ENCODE measurements around the gene TCEAL5. TPM values are rescaled to one million over a fixed set of nuclear protein-coding genes. Genes with fewer than 3 reads are reported as not detected.

The TCEAL5 gene
- total RNA-seq, 1 donor from 2014 or later, result 0.52 TPM

DNA sequence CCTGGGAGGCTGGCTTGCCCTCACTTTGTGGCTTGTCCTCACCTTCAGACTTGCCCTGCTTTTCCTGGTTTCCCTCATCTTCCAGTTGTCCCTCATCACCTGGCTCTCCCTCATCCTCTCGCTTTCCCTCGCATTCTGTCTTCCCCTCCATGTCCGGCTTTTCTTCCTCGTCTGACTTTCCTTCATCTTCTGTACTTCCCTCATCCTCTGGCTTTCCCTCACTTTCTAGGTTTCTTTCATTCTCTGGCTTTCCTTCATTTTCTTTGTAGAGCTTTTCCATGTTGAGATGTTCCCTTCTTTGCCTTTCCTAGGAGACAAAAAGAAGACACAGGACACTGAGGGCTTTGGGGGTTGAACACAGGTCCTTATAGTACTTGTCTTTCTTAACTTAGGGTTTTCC is 2.3 kb downstream of the TCEAL5 start:
- Histone ChIP-seq H3K9me3 (ENCODE audit: control insufficient read depth in 3 of 3, low read length in 3 of 3) (no peaks in the 10 kb centered on the region), H3K27me3 (ENCODE audit: control insufficient read depth in 3 of 3, insufficient read depth in 3 of 3, low read length in 3 of 3) (peaks cover 5 to 34% (median 5%) of the 10 kb centered on the region in 3 donors), H3K4me3 (ENCODE audit: low read length in 3 of 3) (no peak overlapping the region), H3K36me3 (ENCODE audit: control insufficient read depth in 3 of 3, insufficient read depth in 3 of 3, low read length in 3 of 3) (no peaks in the 10 kb centered on the region), H3K4me1 (ENCODE audit: control insufficient read depth in 3 of 3, insufficient read depth in 3 of 3, low read length in 3 of 3) (peaks cover 0 to 2% (median 0%) of the 10 kb centered on the region in 3 donors), H3K27ac (ENCODE audit: low read depth, low read length) (no peak overlapping the region), H3K9ac (ENCODE audit: low read depth in 1 of 3, low read length in 3 of 3) (no peak overlapping the region)

DNA sequence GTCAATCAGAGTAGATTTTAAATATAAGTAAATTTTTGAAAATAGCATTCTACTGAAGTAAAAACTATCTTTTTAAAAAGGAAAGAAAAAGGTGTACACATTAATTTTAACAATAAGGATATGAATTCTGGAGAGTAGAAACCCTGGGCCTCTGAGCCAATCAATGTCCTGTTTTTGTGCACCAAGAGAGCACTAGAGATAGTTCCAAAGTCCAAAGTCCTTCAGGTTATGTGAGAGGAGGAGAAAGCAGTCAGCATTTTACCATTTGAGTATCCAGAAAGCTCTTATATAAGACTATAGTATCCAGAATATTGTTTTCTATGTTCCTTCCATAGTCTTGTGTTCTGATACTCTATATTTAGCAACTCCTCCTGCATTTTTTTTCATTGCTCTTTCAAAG is 18.3 kb downstream of the TCEAL5 start:
- Histone ChIP-seq H3K9me3 (ENCODE audit: control insufficient read depth in 3 of 3, low read length in 3 of 3) (no peaks in the 10 kb centered on the region), H3K9ac (ENCODE audit: low read depth in 1 of 3, low read length in 3 of 3) (no peak overlapping the region), H3K27me3 (ENCODE audit: control insufficient read depth in 3 of 3, insufficient read depth in 3 of 3, low read length in 3 of 3) (no peaks in the 10 kb centered on the region), H3K4me1 (ENCODE audit: control insufficient read depth in 3 of 3, insufficient read depth in 3 of 3, low read length in 3 of 3) (peaks cover 0 to 7% (median 3%) of the 10 kb centered on the region in 3 donors), H3K4me3 (ENCODE audit: low read length in 3 of 3) (no peak overlapping the region), H3K36me3 (ENCODE audit: control insufficient read depth in 3 of 3, insufficient read depth in 3 of 3, low read length in 3 of 3) (no peaks in the 10 kb centered on the region), H3K27ac (ENCODE audit: low read depth, low read length) (no peak overlapping the region)

DNA sequence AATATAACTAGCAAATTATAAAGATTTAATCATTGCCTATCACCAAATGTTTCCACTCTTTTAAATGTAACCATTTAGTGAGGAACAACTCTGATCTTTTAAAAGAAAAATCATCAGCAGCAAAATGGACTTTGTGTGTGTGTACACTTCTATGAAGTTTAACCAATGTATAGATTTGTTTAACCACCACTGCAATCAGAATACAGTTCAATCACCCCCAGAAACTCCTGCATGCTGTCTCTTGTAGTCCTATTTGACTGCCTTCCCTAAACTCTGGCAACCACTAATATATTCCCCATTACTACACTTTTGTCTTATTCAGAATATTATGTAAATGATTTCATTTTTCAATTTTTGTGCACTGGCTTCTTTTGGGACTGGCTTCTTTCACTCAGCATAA is 19.9 kb downstream of the TCEAL5 start:
- Histone ChIP-seq H3K27ac (ENCODE audit: low read depth, low read length) (no peak overlapping the region), H3K9ac (ENCODE audit: low read depth in 1 of 3, low read length in 3 of 3) (no peak overlapping the region)

DNA sequence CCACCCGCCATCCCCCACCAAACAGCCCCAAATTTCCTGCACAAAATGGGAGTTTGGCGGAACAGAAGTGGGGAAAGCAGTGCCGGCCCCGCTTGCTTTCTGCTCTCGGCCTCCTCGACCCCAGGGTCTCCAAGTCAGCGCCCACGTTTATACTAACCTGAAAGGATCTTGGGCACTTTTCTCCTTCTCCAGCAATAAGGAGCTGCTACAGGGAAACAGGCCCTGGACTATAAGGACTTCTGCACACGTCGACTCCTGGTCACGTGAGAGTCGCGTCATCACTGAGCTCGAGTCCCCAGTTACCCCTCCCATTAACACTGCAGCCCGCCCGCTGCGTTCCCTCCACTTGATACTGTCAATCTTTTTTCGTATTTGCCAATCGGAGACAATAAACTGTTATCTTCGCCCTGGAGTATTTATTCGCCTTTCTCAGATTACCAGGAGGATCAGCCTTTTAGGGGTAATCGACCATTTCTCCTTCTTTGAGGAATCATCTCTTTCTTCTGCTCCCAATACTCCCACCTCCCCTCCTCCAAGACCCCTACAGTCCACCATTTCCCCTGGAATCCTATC is 21.5 kb downstream of the TCEAL5 start, which contains the start of gene TCEAL8:
TSS of gene TCEAL8 (minus strand) at position 235 of the 573 bp plus-strand sequence. CDS start 1,176 bp downstream, outside the sequence.
- H3K9ac ChIP-seq (ENCODE audit: low read depth in 1 of 3, low read length in 3 of 3), result peak within 1 kb of the TSS; percentile 64 to 83 (median 74)
- no peaks in the 10 kb centered on the region for H3K9me3 ChIP-seq (ENCODE audit: control insufficient read depth in 3 of 3, low read length in 3 of 3)
- H3K4me1 ChIP-seq (ENCODE audit: control insufficient read depth in 3 of 3, insufficient read depth in 3 of 3, low read length in 3 of 3), result peaks cover 0 to 8% (median 6%) of the 10 kb centered on the region in 3 donors
- H3K27me3 ChIP-seq (ENCODE audit: control insufficient read depth in 3 of 3, insufficient read depth in 3 of 3, low read length in 3 of 3), result no peaks in the 10 kb centered on the region
- peak within 1 kb of the TSS; percentile 73 for H3K27ac ChIP-seq (ENCODE audit: low read depth, low read length)
- H3K4me3 ChIP-seq (ENCODE audit: low read length in 3 of 3), result peak within 1 kb of the TSS; percentile 65 to 86 (median 72)
- no peaks in the 10 kb centered on the region for H3K36me3 ChIP-seq (ENCODE audit: control insufficient read depth in 3 of 3, insufficient read depth in 3 of 3, low read length in 3 of 3)

More for the DNA sequence above, 19.9 kb downstream of the TCEAL5 start:
- H3K4me1 ChIP-seq (ENCODE audit: control insufficient read depth in 3 of 3, insufficient read depth in 3 of 3, low read length in 3 of 3), result peaks cover 0 to 8% (median 6%) of the 10 kb centered on the region in 3 donors
- no peak overlapping the region for H3K4me3 ChIP-seq (ENCODE audit: low read length in 3 of 3)
- no peaks in the 10 kb centered on the region for H3K36me3 ChIP-seq (ENCODE audit: control insufficient read depth in 3 of 3, insufficient read depth in 3 of 3, low read length in 3 of 3)
- no peaks in the 10 kb centered on the region for H3K27me3 ChIP-seq (ENCODE audit: control insufficient read depth in 3 of 3, insufficient read depth in 3 of 3, low read length in 3 of 3)
- no peaks in the 10 kb centered on the region for H3K9me3 ChIP-seq (ENCODE audit: control insufficient read depth in 3 of 3, low read length in 3 of 3)

DNA sequence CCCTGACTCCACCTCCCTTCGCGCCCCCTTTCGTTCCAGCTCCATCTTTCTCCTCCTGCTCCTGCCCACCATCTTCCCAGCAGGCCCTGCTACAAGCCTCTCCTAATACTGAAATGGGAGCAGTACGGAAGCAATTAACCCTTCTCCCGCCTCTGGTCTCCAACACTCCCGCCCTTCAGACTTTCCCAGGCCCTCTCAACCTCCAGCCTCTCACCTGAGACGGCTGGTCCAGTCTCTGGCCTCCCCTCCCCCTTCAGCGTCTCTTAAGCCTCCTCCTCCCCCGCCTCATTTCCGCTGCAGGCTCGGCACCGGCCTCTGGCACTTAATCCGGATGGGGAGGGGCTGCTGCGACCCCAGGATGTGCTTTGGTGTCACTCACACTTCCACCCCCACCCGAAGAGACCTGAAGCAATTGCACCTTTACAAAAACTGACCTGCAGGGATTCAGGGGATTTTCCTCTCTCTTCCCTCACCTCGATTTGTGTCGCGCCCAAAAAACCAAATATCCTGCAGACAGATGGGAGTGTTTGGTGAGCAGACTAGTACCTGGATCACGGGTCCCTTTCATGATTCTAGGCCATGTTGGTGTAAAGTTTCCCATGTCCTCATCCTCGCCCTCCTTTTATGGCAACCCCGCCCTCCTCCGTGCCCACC is 22.3 kb downstream of the TCEAL5 start:
- no peaks in the 10 kb centered on the region for H3K9me3 ChIP-seq (ENCODE audit: control insufficient read depth in 3 of 3, low read length in 3 of 3)
- H3K36me3 ChIP-seq (ENCODE audit: control insufficient read depth in 3 of 3, insufficient read depth in 3 of 3, low read length in 3 of 3), result no peaks in the 10 kb centered on the region
- peak overlapping the region; percentile 65 to 86 (median 72) for H3K4me3 ChIP-seq (ENCODE audit: low read length in 3 of 3)
- H3K9ac ChIP-seq (ENCODE audit: low read depth in 1 of 3, low read length in 3 of 3), result peak overlapping the region; percentile 64 to 83 (median 74)
- no peaks in the 10 kb centered on the region for H3K27me3 ChIP-seq (ENCODE audit: control insufficient read depth in 3 of 3, insufficient read depth in 3 of 3, low read length in 3 of 3)
- H3K27ac ChIP-seq (ENCODE audit: low read depth, low read length), result peak overlapping the region; percentile 73
- peaks cover 0 to 8% (median 6%) of the 10 kb centered on the region in 3 donors for H3K4me1 ChIP-seq (ENCODE audit: control insufficient read depth in 3 of 3, insufficient read depth in 3 of 3, low read length in 3 of 3)

DNA sequence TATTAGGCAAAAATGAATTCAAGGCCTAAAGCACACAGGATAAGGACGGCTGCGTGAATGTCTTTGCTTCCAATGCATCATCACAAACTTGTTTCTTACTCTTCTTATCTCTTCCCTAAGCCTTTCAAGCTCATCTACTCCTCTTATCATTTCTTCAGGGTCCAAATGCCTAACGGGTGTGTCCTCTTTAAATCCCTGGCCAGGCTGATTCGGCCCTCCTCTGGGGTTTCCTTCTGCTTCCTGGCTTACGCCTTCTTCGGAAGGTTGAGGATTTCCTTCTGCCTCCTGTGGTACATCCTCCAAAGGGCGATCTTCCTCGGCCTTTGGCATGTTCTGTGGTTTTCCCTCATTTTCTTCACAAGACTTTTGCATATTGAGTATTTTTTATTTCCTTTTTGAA is 22.9 kb downstream of the TCEAL5 start:
- peak overlapping the region in 2 of 3 donors; percentile 64 to 83 for H3K9ac ChIP-seq (ENCODE audit: low read depth in 1 of 3, low read length in 3 of 3)
- peaks cover 0 to 8% (median 6%) of the 10 kb centered on the region in 3 donors for H3K4me1 ChIP-seq (ENCODE audit: control insufficient read depth in 3 of 3, insufficient read depth in 3 of 3, low read length in 3 of 3)
- peak overlapping the region; percentile 73 for H3K27ac ChIP-seq (ENCODE audit: low read depth, low read length)
- peak overlapping the region; percentile 65 to 86 (median 72) for H3K4me3 ChIP-seq (ENCODE audit: low read length in 3 of 3)
- H3K27me3 ChIP-seq (ENCODE audit: control insufficient read depth in 3 of 3, insufficient read depth in 3 of 3, low read length in 3 of 3), result no peaks in the 10 kb centered on the region
- H3K36me3 ChIP-seq (ENCODE audit: control insufficient read depth in 3 of 3, insufficient read depth in 3 of 3, low read length in 3 of 3), result no peaks in the 10 kb centered on the region
- H3K9me3 ChIP-seq (ENCODE audit: control insufficient read depth in 3 of 3, low read length in 3 of 3), result no peaks in the 10 kb centered on the region

DNA sequence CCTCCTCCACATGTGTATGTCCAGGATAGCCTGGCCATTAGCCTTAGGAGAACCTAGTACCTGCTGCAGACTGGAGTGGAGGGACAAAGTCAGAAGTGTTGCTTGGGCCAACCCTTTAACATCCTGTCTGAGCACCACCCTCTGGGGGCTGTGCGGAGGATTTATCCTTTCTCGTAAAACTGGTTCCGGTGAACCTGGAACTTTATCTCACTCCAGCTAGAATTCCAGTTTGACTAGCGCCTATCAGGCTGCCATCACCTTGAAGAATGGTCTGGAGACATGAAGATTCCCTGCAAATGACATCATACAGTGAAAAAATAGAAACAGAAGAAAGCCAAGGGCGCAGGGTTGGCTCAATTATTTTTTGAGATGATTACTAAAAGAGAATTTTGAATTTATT is 25.6 kb downstream of the TCEAL5 start:
- H3K27me3 ChIP-seq (ENCODE audit: control insufficient read depth in 3 of 3, insufficient read depth in 3 of 3, low read length in 3 of 3), result no peaks in the 10 kb centered on the region
- no peaks in the 10 kb centered on the region for H3K9me3 ChIP-seq (ENCODE audit: control insufficient read depth in 3 of 3, low read length in 3 of 3)
- H3K27ac ChIP-seq (ENCODE audit: low read depth, low read length), result no peak overlapping the region
- H3K4me1 ChIP-seq (ENCODE audit: control insufficient read depth in 3 of 3, insufficient read depth in 3 of 3, low read length in 3 of 3), result peaks cover 0 to 8% (median 6%) of the 10 kb centered on the region in 3 donors
- H3K4me3 ChIP-seq (ENCODE audit: low read length in 3 of 3), result no peak overlapping the region
- no peak overlapping the region for H3K9ac ChIP-seq (ENCODE audit: low read depth in 1 of 3, low read length in 3 of 3)
- H3K36me3 ChIP-seq (ENCODE audit: control insufficient read depth in 3 of 3, insufficient read depth in 3 of 3, low read length in 3 of 3), result no peaks in the 10 kb centered on the region

DNA sequence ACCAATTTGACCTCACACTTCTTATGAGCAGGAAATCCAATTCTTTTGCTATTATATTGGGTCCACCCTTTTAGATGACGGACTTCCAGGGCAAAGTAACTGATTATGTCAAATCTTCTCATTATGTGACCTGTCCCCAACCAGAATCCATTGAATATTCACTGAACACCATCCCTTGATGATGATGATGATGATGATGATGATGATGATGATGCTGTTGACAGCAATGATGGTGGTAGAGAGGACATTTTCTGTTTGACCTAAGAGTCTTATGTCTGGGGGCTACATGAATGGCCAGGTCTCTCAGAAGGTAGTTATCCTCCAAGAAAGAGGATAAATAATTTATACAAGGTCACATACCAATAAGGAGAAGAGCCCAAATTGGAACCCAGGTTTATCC is 26.7 kb downstream of the TCEAL5 start:
- H3K4me3 ChIP-seq (ENCODE audit: low read length in 3 of 3), result no peak overlapping the region
- no peaks in the 10 kb centered on the region for H3K9me3 ChIP-seq (ENCODE audit: control insufficient read depth in 3 of 3, low read length in 3 of 3)
- H3K4me1 ChIP-seq (ENCODE audit: control insufficient read depth in 3 of 3, insufficient read depth in 3 of 3, low read length in 3 of 3), result peaks cover 0 to 8% (median 6%) of the 10 kb centered on the region in 3 donors
- no peaks in the 10 kb centered on the region for H3K36me3 ChIP-seq (ENCODE audit: control insufficient read depth in 3 of 3, insufficient read depth in 3 of 3, low read length in 3 of 3)
- H3K27ac ChIP-seq (ENCODE audit: low read depth, low read length), result no peak overlapping the region
- H3K9ac ChIP-seq (ENCODE audit: low read depth in 1 of 3, low read length in 3 of 3), result no peak overlapping the region
- H3K27me3 ChIP-seq (ENCODE audit: control insufficient read depth in 3 of 3, insufficient read depth in 3 of 3, low read length in 3 of 3), result no peaks in the 10 kb centered on the region

DNA sequence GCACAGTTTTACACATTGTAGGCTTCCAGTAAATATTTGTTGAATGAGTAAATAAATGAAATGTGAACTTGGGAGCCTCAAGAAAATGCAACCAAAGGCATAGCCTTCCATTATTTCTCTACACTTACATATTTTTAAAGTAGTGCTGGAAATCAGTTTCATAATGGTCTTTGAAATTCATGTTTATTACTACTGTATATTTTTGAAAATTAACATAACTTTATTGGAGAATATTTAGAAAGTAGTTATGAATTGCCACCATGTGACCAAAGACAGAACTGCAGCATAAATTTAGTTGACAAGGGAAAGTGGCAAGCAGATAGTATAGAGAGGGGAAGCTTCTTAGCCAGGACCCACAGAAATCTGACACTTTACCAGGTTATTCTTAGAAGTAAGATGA is 28.0 kb downstream of the TCEAL5 start:
- H3K4me3 ChIP-seq (ENCODE audit: low read length in 3 of 3), result no peak overlapping the region

DNA sequence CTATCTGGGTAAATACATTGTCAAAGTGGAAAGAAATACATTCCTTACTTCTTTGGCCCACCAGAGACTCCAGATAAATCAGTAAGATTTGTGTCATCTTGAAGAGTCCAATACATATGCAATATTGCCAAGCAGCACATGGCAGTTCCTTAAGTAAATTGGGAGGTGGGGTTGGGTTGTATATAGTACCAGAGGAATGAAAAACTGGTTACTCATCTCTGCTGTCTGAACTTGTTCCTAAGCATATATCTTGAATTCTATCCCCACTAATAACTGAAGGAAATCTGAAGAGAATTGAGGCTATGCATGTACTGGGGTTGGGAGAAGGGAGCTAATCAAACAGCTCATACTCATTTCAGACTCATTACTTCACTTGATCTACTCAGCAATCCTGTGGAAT is 36.4 kb downstream of the TCEAL5 start:
- H3K36me3 ChIP-seq (ENCODE audit: control insufficient read depth in 3 of 3, insufficient read depth in 3 of 3, low read length in 3 of 3), result no peaks in the 10 kb centered on the region
- peaks cover 0 to 5% (median 0%) of the 10 kb centered on the region in 3 donors for H3K27me3 ChIP-seq (ENCODE audit: control insufficient read depth in 3 of 3, insufficient read depth in 3 of 3, low read length in 3 of 3)
- H3K4me1 ChIP-seq (ENCODE audit: control insufficient read depth in 3 of 3, insufficient read depth in 3 of 3, low read length in 3 of 3), result no peaks in the 10 kb centered on the region
- H3K9me3 ChIP-seq (ENCODE audit: control insufficient read depth in 3 of 3, low read length in 3 of 3), result no peaks in the 10 kb centered on the region
- no peak overlapping the region for H3K4me3 ChIP-seq (ENCODE audit: low read length in 3 of 3)
- H3K27ac ChIP-seq (ENCODE audit: low read depth, low read length), result no peak overlapping the region
- H3K9ac ChIP-seq (ENCODE audit: low read depth in 1 of 3, low read length in 3 of 3), result no peak overlapping the region

More for the DNA sequence above, 28.0 kb downstream of the TCEAL5 start:
- H3K27me3 ChIP-seq (ENCODE audit: control insufficient read depth in 3 of 3, insufficient read depth in 3 of 3, low read length in 3 of 3), result no peaks in the 10 kb centered on the region
- no peak overlapping the region for H3K27ac ChIP-seq (ENCODE audit: low read depth, low read length)
- no peaks in the 10 kb centered on the region for H3K36me3 ChIP-seq (ENCODE audit: control insufficient read depth in 3 of 3, insufficient read depth in 3 of 3, low read length in 3 of 3)
- no peaks in the 10 kb centered on the region for H3K9me3 ChIP-seq (ENCODE audit: control insufficient read depth in 3 of 3, low read length in 3 of 3)
- no peak overlapping the region for H3K9ac ChIP-seq (ENCODE audit: low read depth in 1 of 3, low read length in 3 of 3)
- H3K4me1 ChIP-seq (ENCODE audit: control insufficient read depth in 3 of 3, insufficient read depth in 3 of 3, low read length in 3 of 3), result peaks cover 0 to 4% (median 3%) of the 10 kb centered on the region in 3 donors

Data from skeletal muscle tissue (tissue), 4 donors.